ENCODE data around the gene TARM1. TPM values are rescaled to one million over a fixed set of nuclear protein-coding genes. Genes with fewer than 3 reads are reported as not detected.

The TARM1 gene
- total RNA-seq, 1 donor from 2014 or later = not detected

GRCh38 chr19:54108496-54108895 is 27.3 kb upstream of the TARM1 start:
- H3K4me3 ChIP-seq (ENCODE audit: low read depth, low read length) = no peak overlapping the region
- no peak for TF ChIP-seq CTCF (conservative IDR thresholded peaks at IDR 0.05; ENCODE audit: low read depth, low read length)
- DNase-seq (ENCODE audit: low read depth) = no peak

GRCh38 chr19:54107876-54108490 is 26.8 kb upstream of the TARM1 start:
- TF ChIP-seq CTCF (conservative IDR thresholded peaks at IDR 0.05; ENCODE audit: low read depth, low read length) = no peak
- no peak for DNase-seq (ENCODE audit: low read depth)
- H3K4me3 ChIP-seq (ENCODE audit: low read depth, low read length) = no peak overlapping the region

DNA sequence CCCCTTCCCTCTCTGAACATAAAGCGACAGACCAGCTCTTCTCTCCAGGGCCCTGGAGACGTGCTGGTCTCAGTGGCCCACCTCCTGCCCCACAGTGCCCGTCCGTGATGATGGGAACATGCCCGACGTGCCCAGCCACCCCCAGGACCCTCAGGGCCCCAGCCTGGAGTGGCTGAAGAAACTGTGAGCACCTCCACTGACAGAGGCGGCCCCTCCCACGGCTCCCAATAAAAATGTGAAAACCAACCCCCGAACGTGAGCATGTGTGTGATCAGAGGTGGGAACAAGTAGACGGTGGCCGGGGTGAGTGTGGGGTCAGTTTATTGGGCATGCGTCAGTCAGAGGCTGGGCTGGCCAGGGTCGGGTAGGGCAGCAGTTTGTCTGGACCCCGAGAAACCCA is 25.6 kb upstream of the TARM1 start:
- no peak for TF ChIP-seq CTCF (conservative IDR thresholded peaks at IDR 0.05; ENCODE audit: low read depth, low read length)
- DNase-seq (ENCODE audit: low read depth) = no peak
- H3K4me3 ChIP-seq (ENCODE audit: low read depth, low read length) = no peak overlapping the region

DNA sequence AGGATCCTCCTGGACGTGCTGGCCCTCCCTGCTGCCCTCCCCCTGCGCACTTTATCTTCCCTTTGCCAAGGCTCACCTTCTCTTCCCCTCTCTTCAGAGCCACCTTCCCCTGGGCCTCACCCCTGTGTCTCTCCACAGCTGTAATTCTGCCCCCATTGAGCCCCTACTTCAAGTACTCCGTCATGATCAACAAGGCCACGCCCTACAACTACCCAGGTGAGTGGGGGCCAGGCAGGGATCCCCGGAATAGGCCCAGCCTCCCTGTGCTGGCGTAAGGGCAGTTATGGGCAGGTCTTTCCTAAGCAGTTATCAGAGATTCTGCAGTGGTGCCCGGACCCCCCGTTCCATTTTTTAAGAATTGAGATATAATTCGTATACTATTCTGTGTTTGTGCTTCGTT is 24.6 kb upstream of the TARM1 start:
- no peak for DNase-seq (ENCODE audit: low read depth)
- no peak overlapping the region for H3K4me3 ChIP-seq (ENCODE audit: low read depth, low read length)
- no peak for TF ChIP-seq CTCF (conservative IDR thresholded peaks at IDR 0.05; ENCODE audit: low read depth, low read length)

GRCh38 chr19:54104998-54105715 is 24.0 kb upstream of the TARM1 start:
- H3K4me3 ChIP-seq (ENCODE audit: low read depth, low read length) = no peak overlapping the region
- no peak for TF ChIP-seq CTCF (conservative IDR thresholded peaks at IDR 0.05; ENCODE audit: low read depth, low read length)
- DNase-seq (ENCODE audit: low read depth) = no peak

DNA sequence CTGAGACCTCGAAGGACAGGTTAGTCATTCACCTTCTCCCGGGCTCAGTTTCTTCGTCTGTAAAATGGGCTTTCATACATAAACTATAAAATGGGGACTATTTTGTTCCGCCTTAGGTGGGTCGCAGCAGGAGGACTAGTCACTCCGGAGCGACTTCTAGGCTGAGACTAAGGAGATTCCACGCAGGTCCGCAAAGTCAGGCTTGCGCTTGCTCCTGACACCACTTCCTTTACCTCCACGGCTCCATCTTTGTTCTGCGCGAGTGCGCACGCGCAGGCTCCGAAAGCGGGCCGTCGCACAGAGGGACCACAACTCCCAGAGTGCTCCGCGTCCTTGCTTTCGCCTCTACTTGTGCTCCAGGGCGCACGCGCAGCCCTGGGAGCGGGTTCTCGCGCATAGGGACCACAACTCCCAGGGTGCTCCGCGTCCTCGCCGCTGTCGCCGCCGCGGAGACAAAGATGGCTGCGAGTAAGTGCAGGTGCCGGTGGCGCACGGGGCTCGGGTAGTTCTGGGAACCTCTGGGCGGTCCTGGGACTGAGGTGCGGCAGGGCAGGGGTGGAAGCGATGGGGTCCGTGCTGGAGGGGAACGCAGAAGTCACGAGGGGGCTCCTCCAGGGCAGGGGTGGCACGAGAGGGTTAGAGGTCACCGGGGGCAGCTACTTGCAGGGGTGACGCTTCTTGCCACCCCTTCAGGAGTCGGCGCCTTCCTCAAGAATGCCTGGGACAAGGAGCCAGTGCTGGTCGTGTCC is 21.4 kb upstream of the TARM1 start, which contains the start of gene NDUFA3:
Gene NDUFA3 (plus strand): TSS at position 435 of the 749 bp plus-strand sequence. CDS start 24 bp downstream, at position 459.
- TF ChIP-seq CTCF (conservative IDR thresholded peaks at IDR 0.05; ENCODE audit: low read depth, low read length) = no peak
- peak; percentile 63 for DNase-seq (ENCODE audit: low read depth)
- H3K4me3 ChIP-seq (ENCODE audit: low read depth, low read length) = peak within 1 kb of the TSS; percentile 98
